GM12874 (cell line): Measurements from ENCODE around the gene FRMD4A.

Source experiments
- TF ChIP-seq, protein P1 (sequence below): IDR thresholded peaks from 2 replicates; pipeline ENCODE4 v1.5.1; 2011; ENCODE audit warnings: low read depth, mild to moderate bottlenecking, control low read depth, low read length, moderate library complexity; ENCODE audit not compliant: insufficient read depth

The FRMD4A gene

DNA sequence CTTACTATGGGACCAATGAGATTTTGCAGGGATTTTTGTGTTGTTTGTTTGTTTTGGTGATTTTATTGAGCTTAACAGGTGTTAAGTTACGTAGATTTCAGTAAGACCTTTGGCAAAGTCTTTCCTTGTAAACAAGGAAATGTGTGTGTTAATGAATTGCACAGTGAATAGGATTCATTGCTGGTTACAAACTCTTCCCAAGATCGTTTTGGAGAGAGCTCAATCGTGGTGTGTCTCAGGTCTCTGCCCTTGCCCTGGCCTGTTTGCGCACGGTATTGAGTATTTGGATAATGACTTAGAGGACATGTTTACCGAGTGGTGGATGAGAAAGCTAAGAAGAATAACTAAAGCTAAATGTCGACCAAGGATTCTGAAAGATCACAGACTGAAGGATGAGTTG lies 702.1 kb downstream of the FRMD4A start:
- TF ChIP-seq, protein P1, sequence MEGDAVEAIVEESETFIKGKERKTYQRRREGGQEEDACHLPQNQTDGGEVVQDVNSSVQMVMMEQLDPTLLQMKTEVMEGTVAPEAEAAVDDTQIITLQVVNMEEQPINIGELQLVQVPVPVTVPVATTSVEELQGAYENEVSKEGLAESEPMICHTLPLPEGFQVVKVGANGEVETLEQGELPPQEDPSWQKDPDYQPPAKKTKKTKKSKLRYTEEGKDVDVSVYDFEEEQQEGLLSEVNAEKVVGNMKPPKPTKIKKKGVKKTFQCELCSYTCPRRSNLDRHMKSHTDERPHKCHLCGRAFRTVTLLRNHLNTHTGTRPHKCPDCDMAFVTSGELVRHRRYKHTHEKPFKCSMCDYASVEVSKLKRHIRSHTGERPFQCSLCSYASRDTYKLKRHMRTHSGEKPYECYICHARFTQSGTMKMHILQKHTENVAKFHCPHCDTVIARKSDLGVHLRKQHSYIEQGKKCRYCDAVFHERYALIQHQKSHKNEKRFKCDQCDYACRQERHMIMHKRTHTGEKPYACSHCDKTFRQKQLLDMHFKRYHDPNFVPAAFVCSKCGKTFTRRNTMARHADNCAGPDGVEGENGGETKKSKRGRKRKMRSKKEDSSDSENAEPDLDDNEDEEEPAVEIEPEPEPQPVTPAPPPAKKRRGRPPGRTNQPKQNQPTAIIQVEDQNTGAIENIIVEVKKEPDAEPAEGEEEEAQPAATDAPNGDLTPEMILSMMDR = no peak

DNA sequence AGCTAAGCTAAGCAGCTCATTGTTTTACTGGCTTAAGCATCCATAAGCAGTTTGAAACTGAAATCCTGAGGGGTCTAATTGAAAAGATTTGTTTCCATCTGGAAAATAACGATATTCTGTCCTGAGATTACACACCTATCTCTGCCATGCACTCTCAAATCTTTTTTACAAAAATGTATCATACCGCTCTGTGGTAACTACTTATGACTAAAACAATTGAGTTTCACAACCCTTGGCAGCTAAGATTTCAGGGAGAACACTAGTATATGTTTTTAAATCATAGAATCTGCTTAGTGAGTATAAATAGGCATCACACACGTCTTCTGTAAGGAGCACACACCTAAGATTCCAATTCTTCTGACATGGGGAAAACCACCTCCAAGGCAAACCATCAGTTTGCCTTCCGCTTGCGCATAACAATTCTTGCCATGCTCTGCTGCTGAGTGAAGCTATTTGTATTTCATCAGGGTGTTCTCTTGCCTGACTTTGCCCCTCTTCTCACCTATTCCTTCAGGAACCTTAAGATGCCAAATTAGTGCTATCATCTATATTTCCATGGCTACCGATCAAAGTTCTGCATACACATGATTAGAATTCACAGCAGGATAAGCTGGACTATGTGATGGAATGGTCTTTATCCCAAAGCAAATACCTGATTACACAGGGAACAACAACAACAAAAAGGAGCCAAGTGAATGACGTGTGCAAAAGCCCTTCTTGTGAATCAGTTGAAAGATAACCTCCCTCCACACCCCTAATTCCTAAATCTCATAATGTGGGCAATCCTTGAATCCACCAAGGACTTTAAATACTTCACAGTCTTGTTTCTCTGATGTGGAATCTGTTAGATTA lies 703.0 kb downstream of the FRMD4A start:
- TF ChIP-seq, protein P1 = no peak

DNA sequence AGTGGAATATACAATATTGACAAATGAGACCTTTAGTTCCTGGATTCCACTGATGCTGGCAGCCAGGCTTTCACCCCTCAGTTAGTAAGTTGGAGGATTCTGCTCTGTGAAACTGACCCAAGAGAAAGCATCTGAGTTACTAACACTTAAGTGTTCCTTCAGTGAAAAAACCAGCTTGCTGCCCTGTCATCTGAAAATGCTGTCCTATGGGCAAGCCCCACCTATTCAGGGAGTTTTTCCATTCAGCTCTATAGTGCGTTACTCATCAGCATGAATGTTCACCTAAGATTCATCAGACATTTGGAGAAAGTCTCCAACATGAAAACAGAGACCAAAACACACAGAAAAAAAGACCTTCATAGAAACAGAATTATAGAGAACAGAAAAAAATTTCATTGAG lies 706.1 kb downstream of the FRMD4A start:
- TF ChIP-seq, protein P1 = no peak

DNA sequence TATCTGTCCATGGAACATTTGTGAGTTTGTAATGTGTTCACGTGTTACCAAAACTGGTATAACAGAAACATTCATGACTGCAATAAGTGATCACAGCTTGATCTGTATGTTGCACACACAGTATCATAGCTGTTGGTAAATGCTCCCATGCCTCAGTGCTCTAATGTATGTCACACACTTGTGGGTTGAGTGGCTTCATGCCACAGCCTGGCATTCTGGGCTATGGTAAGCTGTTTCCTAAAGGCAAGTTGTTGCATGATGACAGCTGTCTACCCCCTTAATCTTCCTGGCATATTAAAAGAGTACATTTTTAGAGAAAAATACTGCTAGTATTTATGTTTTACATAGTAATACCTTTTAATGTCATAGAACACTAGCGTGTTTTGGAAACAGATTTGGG lies 708.8 kb downstream of the FRMD4A start:
- TF ChIP-seq, protein P1 = no peak

DNA sequence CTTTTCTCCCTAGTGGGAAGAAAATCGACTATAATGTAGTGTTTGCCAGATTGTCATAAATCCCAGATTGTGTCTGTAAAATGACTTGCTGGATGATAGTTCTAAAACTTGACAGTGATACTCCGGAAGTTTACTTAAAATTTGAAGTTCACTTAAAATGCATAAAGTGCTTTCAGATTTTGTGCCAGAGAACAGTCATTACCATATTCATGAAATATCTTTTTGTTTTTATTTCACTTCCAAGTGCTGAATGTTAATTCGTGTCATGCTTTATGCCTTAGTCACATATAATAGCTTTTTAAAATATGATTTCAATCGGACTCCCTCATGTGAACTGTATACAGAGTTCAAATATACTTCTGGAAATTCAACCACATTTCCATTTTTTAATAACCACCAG lies 713.6 kb downstream of the FRMD4A start:
- TF ChIP-seq, protein P1 = no peak

DNA sequence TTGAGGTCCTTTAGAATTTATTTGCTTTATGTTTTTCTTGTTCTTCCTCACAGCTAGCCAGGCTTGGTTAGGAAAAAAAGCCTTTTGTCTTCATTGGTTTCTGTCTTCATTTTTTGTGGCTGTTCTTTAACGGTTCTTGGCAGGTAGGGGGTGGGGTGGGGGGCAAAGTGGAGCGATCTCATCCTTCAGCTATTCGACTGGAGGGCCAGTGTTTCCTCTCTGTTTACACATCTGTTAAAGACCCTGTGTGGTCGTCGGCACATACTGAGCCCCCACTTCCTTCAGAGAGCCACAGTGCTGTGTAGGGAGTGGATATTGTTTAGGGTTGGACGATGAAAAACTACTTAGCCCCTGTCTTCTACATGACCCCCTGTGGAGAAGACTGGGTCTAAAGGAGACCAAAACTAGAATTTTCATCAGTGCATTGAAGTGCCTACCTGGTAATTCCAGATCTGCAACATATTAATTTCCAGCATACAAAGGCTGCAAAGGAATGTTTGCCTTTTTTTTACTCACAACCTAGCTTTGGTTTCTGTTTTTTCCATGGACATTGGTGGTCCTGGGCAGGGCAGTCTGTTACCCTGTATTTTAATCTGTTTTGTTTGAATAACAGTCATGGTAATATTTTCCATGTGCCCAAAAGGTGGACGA lies 714.9 kb downstream of the FRMD4A start:
- TF ChIP-seq, protein P1 = no peak

DNA sequence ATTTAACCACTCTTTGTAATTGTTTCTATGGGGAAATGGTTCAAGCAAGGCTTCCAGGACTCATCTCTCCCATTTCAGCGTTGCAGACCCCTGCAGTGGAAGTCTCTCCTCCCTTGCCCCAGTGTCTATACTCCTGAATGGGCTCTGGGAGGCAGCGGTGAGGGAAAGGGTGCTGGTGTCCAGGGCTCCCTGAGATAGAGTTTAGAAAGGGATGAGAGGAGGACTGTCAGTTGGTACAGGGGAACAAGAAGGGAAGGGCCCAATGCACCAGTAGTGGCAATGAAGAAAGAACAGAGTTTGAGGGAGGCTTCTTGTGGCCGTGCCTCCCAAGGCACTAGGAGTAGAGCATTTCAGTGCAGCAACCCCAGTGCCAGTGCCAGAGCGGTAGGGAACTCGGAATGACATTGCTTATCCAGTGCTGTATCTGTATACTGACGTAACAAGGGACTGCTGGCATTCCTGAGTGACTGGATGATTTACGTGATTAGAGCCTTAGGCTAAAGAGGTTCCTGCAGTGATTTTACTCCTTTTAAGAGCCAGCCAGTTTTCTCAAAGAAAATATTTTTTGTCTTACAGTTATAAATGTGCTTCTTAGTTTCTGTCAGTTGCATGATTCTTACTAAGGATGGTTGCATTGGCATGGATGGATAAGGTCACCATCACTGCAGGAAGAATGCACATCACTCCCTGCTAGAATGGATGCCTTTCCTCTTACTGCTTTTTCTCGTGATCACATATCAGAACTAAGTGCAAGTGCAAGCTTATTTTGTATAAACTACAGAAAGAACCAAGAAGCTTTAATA lies 716.0 kb downstream of the FRMD4A start:
- TF ChIP-seq, protein P1 = no peak
